HepG2 (cell line): ENCODE data around the gene HIVEP2. TPM values are rescaled to one million over a fixed set of nuclear protein-coding genes. Genes with fewer than 3 reads are reported as not detected.

ENCODE experiments used
- CHCHD3 ChIP-seq: sonication (generic); formaldehyde crosslinking; IDR thresholded peaks from 2 replicates; pipeline ENCODE4 v1.8.0; 2022; ENCODE audit warnings: mild to moderate bottlenecking, missing genetic modification reagents, moderate library complexity
- CREB1 ChIP-seq, 2 experiments: fragments of 450-650 bp in 1 of 2; IDR thresholded peaks; 2 replicates each; pipeline ENCODE4 v1.6.1; 2016 to 2017; ENCODE audit warnings: control low read depth in 1 of 2, mild to moderate bottlenecking in 1 of 2, missing compliant biosample characterization in 1 of 2, missing genetic modification characterization in 1 of 2
- KAT7 ChIP-seq: IDR thresholded peaks from 2 replicates; pipeline ENCODE4 v1.6.1; 2018; ENCODE audit warnings: borderline replicate concordance, missing compliant biosample characterization
- KDM3A ChIP-seq: IDR thresholded peaks from 2 replicates; pipeline ENCODE4 v1.6.1; 2018; ENCODE audit warnings: low read depth, missing compliant biosample characterization
- MEF2D ChIP-seq: sonication (generic); formaldehyde crosslinking; IDR thresholded peaks from 2 replicates; pipeline ENCODE4 v1.5.1; 2020; ENCODE audit warnings: mild to moderate bottlenecking, missing genetic modification reagents
- NFYB ChIP-seq: sonication (generic); formaldehyde crosslinking; IDR thresholded peaks from 2 replicates; pipeline ENCODE4 v1.4.0; 2020; ENCODE audit warnings: missing genetic modification reagents
- NRL ChIP-seq: sonication (generic); formaldehyde crosslinking; IDR thresholded peaks from 2 replicates; pipeline ENCODE4 v1.5.0; 2020; ENCODE audit warnings: missing genetic modification reagents, mild to moderate bottlenecking, moderate library complexity, borderline replicate concordance
- RCOR2 ChIP-seq: IDR thresholded peaks from 2 replicates; pipeline ENCODE4 v1.6.1; 2016; ENCODE audit warnings: missing biosample characterization, missing genetic modification reagents
- SRF ChIP-seq: IDR thresholded peaks from 2 replicates; pipeline ENCODE4 v1.6.1; 2011; ENCODE audit warnings: mild to moderate bottlenecking, low read depth, low read length, moderate library complexity
- ZFP36 ChIP-seq: fragments of 150-350 bp; IDR thresholded peaks from 2 replicates; pipeline ENCODE4 v1.6.1; 2018; ENCODE audit warnings: borderline replicate concordance, low read length, low read depth; ENCODE audit not compliant: partially characterized antibody
- ZFP82 ChIP-seq: sonication (generic); formaldehyde crosslinking; IDR thresholded peaks from 2 replicates; pipeline ENCODE4 v1.5.1; 2020; ENCODE audit warnings: mild to moderate bottlenecking, missing genetic modification reagents, borderline replicate concordance
- ZNF124 ChIP-seq: sonication (generic); formaldehyde crosslinking; IDR thresholded peaks from 2 replicates; pipeline ENCODE4 v1.4.0; 2020; ENCODE audit warnings: missing genetic modification reagents
- ZNF296 ChIP-seq: sonication (generic); formaldehyde crosslinking; conservative IDR thresholded peaks from 2 replicates; pipeline ENCODE4 v1.5.0; 2020; ENCODE audit warnings: mild to moderate bottlenecking, missing genetic modification reagents
- ZNF30 ChIP-seq: sonication (generic); formaldehyde crosslinking; IDR thresholded peaks from 2 replicates; pipeline ENCODE4 v1.5.0; 2020; ENCODE audit warnings: mild to moderate bottlenecking, missing genetic modification reagents
- ZNF563 ChIP-seq: sonication (generic); formaldehyde crosslinking; IDR thresholded peaks from 2 replicates; pipeline ENCODE4 v1.8.0; 2022; ENCODE audit warnings: mild to moderate bottlenecking, moderate library complexity, missing genetic modification reagents
- ZNF670 ChIP-seq: sonication (generic); formaldehyde crosslinking; IDR thresholded peaks from 2 replicates; pipeline ENCODE4 v1.8.0; 2022; ENCODE audit warnings: mild to moderate bottlenecking, missing genetic modification reagents, borderline replicate concordance
- ZNF775 ChIP-seq: sonication (generic); formaldehyde crosslinking; IDR thresholded peaks from 2 replicates; pipeline ENCODE4 v1.4.0; 2020; ENCODE audit warnings: missing genetic modification reagents, mild to moderate bottlenecking, moderate library complexity, borderline replicate concordance
- polyA plus RNA-seq, 8 experiments: library from polyadenylated mRNA; depleted of rRNA in 3 of 8; stranded (reverse) in 7 of 8; unstranded in 1 of 8; fragments of >200 nt; fragmentation: Illumina TruSeq in 4 of 8; extraction: Trizol in 4 of 8; gene quantifications; 2 replicates each; pipeline versions ENCODE4 v1.2.1 to v1.2.3, GENCODE V29; 2011 to 2016; ENCODE audit warnings: low read depth in 4 of 8, missing spikeins in 1 of 8, mixed read lengths in 1 of 8; ENCODE audit not compliant: insufficient read depth in 1 of 8
- total RNA-seq, 5 experiments: library from RNA; depleted of rRNA; stranded (reverse); fragments of >200 nt; fragmentation: Illumina TruSeq; extraction: Trizol; gene quantifications; 2 replicates each; pipeline ENCODE4 v1.2.3, GENCODE V29; 2016; ENCODE audit warnings: low read depth in 1 of 5
- TF ChIP-seq, protein P1 (sequence below): sonication (generic); formaldehyde crosslinking; IDR thresholded peaks from 2 replicates; pipeline ENCODE4 v1.9.0; 2021; ENCODE audit warnings: missing genetic modification reagents, borderline replicate concordance
- TF ChIP-seq, protein P2 (sequence below): sonication (generic); formaldehyde crosslinking; IDR thresholded peaks from 2 replicates; pipeline ENCODE4 v1.8.0; 2023; ENCODE audit warnings: mild to moderate bottlenecking, missing genetic modification reagents
- TF ChIP-seq, protein P3 (sequence below): sonication (generic); formaldehyde crosslinking; conservative IDR thresholded peaks from 2 replicates; pipeline ENCODE4 v1.4.0; 2020; ENCODE audit warnings: missing genetic modification reagents
- TF ChIP-seq, protein P4 (sequence below): sonication (generic); formaldehyde crosslinking; IDR thresholded peaks from 2 replicates; pipeline ENCODE4 v1.8.1; 2023; ENCODE audit warnings: mild to moderate bottlenecking, missing genetic modification reagents, borderline replicate concordance
- TF ChIP-seq, protein P5 (sequence below): sonication (generic); formaldehyde crosslinking; IDR thresholded peaks from 2 replicates; pipeline ENCODE4 v1.5.0; 2020; ENCODE audit warnings: mild to moderate bottlenecking, missing genetic modification reagents

Gene HIVEP2
- total and polyA plus RNA-seq, 2 of the 13 experiments (the other 11 are each of a cell fraction or from before 2014, with no cell fraction given), result 3.4 to 12.9 TPM

DNA sequence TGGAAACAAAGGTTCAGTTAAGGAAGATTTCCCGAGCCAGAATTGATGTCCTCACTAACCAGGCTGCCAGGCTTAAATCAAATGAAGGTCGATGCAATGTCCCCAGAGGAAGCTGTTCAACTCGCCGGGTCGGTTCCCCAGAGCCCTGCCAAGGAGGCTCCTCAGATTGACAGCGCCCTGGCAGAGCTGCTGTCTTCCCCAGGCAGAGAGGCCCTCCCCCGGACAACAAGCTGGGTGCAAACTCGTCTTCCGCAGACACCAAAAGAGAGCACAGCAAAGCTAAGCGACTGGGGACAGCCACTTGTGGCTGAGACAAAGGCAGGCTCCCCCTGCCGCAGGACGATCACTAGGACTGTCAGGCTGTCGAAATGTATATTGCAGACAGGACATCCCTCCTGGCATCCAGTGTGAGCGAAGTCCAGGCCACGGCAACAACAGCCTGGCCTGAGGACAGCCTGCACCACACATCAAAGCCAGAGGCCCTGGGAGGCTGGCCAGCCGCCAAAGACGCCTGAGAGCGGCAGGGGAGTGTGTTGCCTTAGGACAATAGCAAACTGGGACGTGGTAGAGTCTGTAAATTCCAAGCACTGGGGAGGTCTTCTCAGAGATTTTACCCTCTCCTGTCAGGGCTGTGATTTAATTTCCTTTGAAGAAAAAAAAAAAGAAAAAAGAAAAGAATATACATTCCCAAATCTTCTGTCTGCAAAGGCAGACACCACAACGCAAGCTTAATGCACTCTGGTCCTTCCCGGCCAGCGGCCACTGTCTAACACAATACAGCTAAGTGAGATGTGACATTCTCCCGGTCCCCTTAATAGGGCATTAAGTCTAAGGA, 99.1 kb downstream of the HIVEP2 start (continued):
- TF ChIP-seq, protein P1, sequence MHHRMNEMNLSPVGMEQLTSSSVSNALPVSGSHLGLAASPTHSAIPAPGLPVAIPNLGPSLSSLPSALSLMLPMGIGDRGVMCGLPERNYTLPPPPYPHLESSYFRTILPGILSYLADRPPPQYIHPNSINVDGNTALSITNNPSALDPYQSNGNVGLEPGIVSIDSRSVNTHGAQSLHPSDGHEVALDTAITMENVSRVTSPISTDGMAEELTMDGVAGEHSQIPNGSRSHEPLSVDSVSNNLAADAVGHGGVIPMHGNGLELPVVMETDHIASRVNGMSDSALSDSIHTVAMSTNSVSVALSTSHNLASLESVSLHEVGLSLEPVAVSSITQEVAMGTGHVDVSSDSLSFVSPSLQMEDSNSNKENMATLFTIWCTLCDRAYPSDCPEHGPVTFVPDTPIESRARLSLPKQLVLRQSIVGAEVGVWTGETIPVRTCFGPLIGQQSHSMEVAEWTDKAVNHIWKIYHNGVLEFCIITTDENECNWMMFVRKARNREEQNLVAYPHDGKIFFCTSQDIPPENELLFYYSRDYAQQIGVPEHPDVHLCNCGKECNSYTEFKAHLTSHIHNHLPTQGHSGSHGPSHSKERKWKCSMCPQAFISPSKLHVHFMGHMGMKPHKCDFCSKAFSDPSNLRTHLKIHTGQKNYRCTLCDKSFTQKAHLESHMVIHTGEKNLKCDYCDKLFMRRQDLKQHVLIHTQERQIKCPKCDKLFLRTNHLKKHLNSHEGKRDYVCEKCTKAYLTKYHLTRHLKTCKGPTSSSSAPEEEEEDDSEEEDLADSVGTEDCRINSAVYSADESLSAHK (CRISPR knock-in tag), result 0 out of 2 replicates have a peak, but pooled peaks have one; percentile 44
- TF ChIP-seq, protein P2, sequence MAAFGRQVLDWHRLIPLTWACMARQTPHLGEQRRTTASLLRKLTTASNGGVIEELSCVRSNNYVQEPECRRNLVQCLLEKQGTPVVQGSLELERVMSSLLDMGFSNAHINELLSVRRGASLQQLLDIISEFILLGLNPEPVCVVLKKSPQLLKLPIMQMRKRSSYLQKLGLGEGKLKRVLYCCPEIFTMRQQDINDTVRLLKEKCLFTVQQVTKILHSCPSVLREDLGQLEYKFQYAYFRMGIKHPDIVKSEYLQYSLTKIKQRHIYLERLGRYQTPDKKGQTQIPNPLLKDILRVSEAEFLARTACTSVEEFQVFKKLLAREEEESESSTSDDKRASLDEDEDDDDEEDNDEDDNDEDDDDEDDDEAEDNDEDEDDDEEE (CRISPR knock-in tag), result peak; percentile 67; the same call in 1 of the 2 replicates
- TF ChIP-seq CREB1 (IDR thresholded peaks at IDR 0.05), result no peak
- TF ChIP-seq CREB1 (CRISPR knock-in tag; IDR thresholded peaks at IDR 0.05), result no peak; the same call in 1 of the 2 replicates
- TF ChIP-seq, protein P3, sequence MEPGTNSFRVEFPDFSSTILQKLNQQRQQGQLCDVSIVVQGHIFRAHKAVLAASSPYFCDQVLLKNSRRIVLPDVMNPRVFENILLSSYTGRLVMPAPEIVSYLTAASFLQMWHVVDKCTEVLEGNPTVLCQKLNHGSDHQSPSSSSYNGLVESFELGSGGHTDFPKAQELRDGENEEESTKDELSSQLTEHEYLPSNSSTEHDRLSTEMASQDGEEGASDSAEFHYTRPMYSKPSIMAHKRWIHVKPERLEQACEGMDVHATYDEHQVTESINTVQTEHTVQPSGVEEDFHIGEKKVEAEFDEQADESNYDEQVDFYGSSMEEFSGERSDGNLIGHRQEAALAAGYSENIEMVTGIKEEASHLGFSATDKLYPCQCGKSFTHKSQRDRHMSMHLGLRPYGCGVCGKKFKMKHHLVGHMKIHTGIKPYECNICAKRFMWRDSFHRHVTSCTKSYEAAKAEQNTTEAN (CRISPR knock-in tag), result 0 out of 2 replicates have a peak, but pooled peaks have one; percentile 49
- no peak for TF ChIP-seq CHCHD3
- peak; percentile 96 for TF ChIP-seq RCOR2 (CRISPR knock-in tag)
- no peak for TF ChIP-seq SRF
- no peak for TF ChIP-seq ZFP36
- TF ChIP-seq, protein P4, sequence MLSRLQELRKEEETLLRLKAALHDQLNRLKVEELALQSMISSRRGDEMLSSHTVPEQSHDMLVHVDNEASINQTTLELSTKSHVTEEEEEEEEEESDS (CRISPR knock-in tag), result no peak
- TF ChIP-seq ZNF775 (CRISPR knock-in tag), result no peak
- TF ChIP-seq, protein P5, sequence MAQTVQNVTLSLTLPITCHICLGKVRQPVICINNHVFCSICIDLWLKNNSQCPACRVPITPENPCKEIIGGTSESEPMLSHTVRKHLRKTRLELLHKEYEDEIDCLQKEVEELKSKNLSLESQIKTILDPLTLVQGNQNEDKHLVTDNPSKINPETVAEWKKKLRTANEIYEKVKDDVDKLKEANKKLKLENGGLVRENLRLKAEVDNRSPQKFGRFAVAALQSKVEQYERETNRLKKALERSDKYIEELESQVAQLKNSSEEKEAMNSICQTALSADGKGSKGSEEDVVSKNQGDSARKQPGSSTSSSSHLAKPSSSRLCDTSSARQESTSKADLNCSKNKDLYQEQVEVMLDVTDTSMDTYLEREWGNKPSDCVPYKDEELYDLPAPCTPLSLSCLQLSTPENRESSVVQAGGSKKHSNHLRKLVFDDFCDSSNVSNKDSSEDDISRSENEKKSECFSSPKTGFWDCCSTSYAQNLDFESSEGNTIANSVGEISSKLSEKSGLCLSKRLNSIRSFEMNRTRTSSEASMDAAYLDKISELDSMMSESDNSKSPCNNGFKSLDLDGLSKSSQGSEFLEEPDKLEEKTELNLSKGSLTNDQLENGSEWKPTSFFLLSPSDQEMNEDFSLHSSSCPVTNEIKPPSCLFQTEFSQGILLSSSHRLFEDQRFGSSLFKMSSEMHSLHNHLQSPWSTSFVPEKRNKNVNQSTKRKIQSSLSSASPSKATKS (CRISPR knock-in tag), result no peak
- no peak; the same call in 1 of the 2 replicates for TF ChIP-seq ZNF563 (CRISPR knock-in tag)
- TF ChIP-seq MEF2D (CRISPR knock-in tag), result peak; percentile 76; the same call in 1 of the 2 replicates
- no peak for TF ChIP-seq ZNF296
- TF ChIP-seq ZNF670 (CRISPR knock-in tag), result peak; percentile 92
- peak; percentile 91; the same call in 1 of the 2 replicates for TF ChIP-seq KDM3A (CRISPR knock-in tag)
- TF ChIP-seq ZNF124 (CRISPR knock-in tag), result peak; percentile 93
- TF ChIP-seq KAT7, result peak; percentile 98
- no peak for TF ChIP-seq ZNF30 (CRISPR knock-in tag)
- TF ChIP-seq NFYB (CRISPR knock-in tag), result no peak
- TF ChIP-seq NRL (CRISPR knock-in tag), result no peak
- no peak for TF ChIP-seq ZFP82 (CRISPR knock-in tag)
